ENCODE data around the gene TUBA1C.
"Not testable (repeated sequence)": the region's sequence is repeated elsewhere in the genome, so short reads cannot be mapped to it uniquely, and the experiment has no call there.

TUBA1C gene

DNA sequence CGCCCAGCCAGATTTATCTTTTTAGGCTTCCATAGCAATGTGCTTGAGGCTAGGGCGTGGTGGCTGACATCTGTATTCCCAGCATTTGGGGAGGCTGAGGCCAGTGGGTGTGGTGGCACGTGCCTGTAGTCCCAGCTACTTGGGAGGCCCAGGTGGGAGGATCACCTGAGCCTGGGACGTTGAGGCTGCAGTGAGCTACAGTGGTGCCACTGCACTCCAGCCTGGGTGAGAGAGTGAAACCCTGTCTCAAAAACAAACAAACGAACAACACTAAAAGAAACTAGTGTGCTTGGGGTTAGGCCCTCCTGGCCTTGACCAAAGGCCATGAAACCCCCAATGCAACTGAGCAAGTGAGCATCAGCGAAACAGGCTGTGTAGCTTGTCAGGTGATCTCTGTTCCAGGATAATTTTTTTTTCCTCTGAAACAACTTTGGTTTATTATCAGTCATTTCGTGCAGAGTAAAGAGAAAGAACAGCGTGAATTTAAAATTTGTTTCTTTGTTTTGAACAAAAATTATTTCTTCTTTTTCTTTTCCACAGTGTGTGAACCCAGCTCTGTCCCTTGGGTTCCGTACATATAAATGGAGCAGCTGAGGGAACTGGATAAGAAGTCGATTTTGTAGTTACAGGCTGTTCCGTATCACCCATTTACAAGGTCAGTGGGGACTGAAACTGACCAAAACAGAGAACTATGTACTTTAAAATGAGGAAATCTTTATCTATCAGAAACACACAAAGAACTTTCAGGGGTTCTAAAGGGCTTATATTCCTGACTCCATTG is 8.8 kb upstream of the TUBA1C start:
- DNase-seq (ENCODE audit: low read depth in 2 of 2) = no peak

DNA sequence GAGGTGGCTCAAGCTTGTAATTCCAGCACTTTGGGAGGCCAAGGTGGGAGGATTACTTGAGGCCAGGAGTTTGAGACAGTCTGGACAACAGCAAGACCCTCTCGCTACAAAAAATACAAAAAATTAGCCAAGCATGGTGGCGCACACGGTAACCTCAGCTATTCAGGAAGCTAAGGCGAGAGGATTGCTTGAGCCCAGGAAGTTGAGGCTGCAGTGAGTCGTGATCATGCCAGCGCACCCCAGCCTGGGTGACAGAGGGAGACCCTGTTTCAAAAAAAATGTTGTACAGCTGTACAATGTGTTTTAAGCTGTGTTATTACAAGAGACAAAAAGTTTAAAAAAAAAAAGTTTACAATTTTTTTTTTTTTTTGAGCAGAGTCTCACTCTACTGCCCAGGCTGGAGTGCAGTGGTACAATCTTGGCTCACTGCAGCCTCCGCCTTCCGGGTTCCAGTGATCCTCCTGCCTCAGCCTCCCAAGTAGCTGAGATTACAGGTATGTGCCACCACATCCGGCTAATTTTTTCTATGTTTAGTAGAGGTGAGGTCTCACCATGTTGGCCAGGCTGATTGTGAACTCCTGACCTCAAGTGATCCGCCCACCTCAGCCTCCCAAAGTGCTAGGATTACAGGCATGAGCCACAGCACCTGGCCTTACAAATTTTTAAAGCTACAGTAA is 7.2 kb upstream of the TUBA1C start:
- DNase-seq (ENCODE audit: low read depth in 2 of 2) = not testable (repeated sequence)

DNA sequence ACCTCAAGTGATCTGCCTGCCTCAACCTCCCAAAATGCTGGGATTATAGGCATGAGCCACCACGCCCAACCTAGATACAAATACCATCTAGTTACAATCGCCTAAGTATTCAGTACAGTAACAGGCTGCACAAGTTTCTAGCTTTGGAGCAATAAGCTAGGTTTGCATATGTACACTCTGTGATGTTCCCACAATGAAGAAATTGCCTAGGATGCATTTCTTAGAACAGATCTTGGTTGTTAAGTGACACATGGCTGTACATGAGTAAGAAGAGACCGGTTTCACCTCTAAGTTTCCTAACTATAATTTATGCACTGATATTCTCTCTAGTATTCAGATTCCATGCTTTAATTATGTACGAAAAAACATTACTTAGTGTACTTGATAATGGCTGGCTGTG is 5.4 kb upstream of the TUBA1C start:
- no peak for DNase-seq (ENCODE audit: low read depth in 2 of 2)

GRCh38 chr12:49260166-49260565 is 4.7 kb upstream of the TUBA1C start:
- no peak for DNase-seq (ENCODE audit: low read depth in 2 of 2)

DNA sequence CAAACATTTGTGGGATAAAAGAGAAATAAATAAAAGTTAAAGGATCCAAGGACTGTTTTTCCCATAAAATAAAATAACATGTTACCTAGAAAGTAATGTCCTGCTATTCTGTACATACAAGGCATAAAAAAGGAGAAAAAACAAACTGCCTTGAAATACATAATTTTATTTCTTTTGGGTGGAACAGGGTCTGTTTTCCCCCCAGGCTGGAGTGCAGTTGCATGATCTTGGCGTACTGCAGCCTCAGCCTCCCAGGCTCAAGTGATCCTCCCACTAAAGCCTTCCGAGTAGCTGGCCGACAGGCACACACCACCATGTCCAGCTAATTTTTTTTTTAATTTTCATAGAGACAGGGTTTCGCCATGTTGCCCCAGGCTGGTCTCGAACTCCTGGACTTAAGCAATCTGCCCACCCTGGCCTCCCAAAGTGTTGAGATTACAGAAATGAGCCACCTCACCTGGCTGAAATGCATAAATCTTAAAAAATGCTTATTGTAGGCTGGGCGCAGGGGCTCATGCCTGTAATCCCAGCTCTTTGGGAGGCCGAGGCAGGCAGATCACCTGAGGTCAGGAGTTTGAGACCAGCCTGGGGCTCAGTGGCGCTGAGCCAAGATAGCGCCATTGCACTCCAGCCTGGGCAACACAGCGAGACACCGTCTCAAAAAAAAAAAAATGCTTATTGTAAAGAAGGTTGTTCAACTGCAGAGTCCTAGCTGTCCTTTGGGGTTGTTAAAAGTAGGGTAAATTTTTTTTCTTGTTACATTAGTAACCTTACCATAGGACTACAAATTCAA is 4.1 kb upstream of the TUBA1C start:
- DNase-seq (ENCODE audit: low read depth in 2 of 2) = no peak

DNA sequence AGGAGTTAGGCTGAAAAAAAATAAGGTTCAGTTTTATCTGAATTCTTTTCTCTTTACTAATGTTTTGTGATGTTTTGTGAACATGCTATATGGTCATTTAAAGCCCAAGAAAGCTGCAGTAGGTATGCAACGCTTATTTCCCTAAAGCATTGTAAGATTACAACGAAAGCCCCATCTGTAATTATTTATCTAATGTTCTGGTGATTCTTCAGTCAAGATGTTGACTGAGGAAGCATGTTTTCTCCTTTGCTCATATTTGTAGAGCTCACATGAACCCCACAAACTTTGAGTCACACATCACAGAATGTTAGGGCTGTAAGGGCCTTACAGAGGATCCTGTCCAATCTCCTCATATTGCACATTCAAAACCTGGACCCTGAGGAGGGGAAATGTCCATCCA is 3.2 kb upstream of the TUBA1C start:
- no peak for DNase-seq (ENCODE audit: low read depth in 2 of 2)

DNA sequence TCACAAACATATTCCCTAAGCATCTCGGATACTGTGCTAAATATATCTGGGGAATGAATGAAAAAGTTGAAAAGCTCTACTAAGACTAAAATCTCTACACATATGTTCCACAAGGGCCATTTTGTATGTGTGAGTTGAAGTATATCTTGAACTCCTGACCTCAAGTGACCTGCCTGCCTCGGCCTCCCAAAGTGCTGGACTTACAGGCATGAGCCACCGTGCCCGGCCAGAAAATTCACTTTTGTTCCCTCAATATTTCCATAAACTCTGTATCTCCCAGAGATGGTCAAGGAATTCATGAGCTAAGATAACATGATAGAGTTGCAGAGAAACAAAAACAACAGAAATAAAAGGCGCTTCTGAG is 1.5 kb upstream of the TUBA1C start:
- DNase-seq (ENCODE audit: low read depth in 2 of 2) = no peak

- no peak for DNase-seq (ENCODE audit: low read depth in 2 of 2)
These were observed 413 bp upstream of the TUBA1C start for GRCh38 chr12:49264466-49264872.

DNA sequence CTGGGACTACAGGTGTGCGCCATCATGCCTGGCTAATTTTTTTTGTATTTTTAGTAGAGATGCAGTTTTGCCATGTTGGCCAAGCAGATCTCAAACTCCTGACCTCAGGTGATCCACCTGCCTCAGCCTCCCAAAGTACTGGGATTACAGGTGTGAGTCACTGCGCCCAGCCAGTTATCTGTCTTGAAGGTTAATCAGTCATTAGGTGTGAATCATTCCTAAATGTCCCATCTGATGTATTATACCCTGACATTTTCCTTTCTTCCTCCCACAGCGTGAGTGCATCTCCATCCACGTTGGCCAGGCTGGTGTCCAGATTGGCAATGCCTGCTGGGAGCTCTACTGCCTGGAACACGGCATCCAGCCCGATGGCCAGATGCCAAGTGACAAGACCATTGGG is 4.3 kb downstream of the TUBA1C start:
- not testable (repeated sequence) for DNase-seq (ENCODE audit: low read depth in 2 of 2)

GRCh38 chr12:49272790-49273725 is 8.2 kb downstream of the TUBA1C start:
- no peak for DNase-seq (ENCODE audit: low read depth in 2 of 2)

DNA sequence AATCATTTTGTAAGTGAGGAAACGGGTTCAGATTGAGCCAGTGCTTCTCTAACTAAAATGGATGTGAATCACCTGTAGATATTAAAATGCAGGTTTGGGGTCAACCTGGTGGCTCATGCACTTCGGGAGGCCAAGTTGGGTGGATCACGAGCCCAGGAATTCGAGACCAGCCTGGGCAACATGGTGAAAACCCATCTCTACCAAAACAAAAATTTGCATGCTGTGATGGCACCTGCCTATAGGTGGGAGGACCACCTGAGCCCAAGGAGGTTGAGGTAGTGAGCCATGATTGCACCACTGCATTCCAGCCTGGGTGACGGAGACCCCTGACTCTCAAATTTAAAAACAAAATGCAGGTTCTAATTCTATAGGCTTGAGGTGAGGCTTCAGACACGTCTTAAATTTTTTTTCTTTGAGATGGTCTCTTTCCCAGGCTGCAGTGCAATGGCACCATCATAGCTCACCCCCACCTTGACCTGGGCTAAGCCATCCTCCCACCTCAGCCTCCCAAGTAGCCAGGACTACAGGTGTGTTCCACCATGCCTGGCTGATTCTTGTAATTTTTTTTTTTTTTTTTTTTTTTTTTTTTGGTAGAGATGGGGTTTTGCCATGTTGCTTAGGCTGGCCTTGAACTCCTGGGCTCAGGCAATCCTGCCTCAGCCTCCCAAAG is 9.0 kb downstream of the TUBA1C start:
- no peak for DNase-seq (ENCODE audit: low read depth in 2 of 2)

- no peak for DNase-seq (ENCODE audit: low read depth in 2 of 2)
These were observed 9.7 kb downstream of the TUBA1C start for GRCh38 chr12:49274396-49275069.

DNA sequence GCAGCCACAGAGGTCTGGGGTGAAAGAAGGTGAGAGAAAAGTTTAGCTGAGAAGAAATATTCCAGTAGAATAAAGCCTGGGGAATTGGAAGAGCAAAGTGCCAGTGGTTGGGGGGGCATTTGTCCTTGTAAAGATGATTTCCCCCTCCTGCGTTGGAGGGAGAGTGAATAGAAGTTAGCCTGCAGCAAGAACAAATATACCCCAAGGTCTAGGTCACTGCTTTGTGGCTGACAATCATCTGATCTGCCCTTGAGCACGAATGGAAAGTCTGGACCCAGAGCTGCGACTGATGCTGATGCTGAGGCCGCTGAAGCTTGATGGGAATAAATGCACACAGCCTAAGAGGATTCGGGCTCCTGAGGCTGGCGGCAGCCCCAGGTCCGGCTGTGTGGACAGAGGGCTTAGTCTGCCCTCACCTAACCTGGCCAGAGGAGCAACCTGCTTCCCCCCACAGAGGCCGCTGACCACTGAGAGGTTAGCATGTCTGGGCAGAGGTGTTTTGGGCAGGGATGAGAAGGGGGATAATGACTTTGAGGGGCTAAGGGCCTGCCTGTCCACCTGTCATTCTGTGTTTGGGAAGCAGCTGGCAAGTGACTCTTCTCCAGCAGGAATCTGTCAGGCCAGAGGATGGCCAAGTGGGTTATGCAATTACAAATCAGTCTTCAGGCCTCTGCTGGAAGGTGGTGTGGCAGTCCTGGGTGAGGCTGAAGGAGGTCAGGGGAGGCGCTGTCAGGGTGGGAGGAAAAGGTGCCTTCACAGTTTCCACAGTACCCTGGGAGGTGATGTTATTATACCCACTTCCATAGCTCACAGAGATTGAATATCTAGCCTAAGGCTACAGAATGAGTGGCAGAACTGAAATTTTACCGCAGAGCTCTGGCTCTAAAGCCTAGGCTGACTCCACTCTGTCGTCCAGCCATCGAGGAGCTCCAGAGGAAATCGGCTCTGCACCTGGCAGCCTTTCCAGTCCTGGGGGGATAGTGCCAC is 11.7 kb downstream of the TUBA1C start:
- no peak for DNase-seq (ENCODE audit: low read depth in 2 of 2)

DNA sequence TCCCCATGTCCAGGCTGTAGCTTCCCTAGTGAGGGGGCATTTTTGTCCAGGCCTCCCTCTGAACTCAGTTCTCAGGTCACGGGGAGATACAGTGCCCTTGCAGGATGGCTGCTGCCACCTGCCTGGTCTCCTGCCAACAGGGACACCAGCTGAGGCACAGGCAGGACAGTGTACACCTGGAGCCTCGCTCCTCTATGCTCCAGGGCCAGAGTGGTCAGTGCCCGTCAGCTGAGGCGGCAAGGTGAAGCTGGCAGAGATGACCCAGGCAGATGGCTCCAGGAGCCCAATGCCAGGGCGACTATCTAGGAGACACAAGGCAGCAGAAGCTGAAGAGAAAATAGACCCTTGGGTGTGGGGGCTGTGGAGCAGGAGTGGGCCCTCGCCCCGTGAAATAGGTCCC is 12.6 kb downstream of the TUBA1C start:
- DNase-seq (ENCODE audit: low read depth in 2 of 2) = no peak

- DNase-seq (ENCODE audit: low read depth in 2 of 2) = no peak
These were observed 14.9 kb downstream of the TUBA1C start for GRCh38 chr12:49279706-49280159.

- not testable (repeated sequence) for DNase-seq (ENCODE audit: low read depth in 2 of 2)
These were observed 15.7 kb downstream of the TUBA1C start for GRCh38 chr12:49280545-49280944.

- DNase-seq (ENCODE audit: low read depth in 2 of 2) = no peak
These were observed 17.4 kb downstream of the TUBA1C start for GRCh38 chr12:49282302-49282701.

- DNase-seq (ENCODE audit: low read depth in 2 of 2) = not testable (repeated sequence)
These were observed 18.0 kb downstream of the TUBA1C start for GRCh38 chr12:49282740-49283375.
